Glutamatergic neuron (in vitro differentiated cells): ENCODE measurements around the gene CLEC4M. TPM values are rescaled to one million over a fixed set of nuclear protein-coding genes. Genes with fewer than 3 reads are reported as not detected.

Experiments
- DNase-seq: peaks from one replicate; pipeline ENCODE4 v3.0.0; 2022
- H3K27ac Mint-ChIP-seq: one replicate; pipeline ENCODE4 v1.8.0; 2020; ENCODE audit warnings: mild to moderate bottlenecking, mixed read lengths, inconsistent platforms; ENCODE audit not compliant: unreplicated experiment
- H3K27me3 Mint-ChIP-seq: one replicate; pipeline ENCODE4 v1.8.0; 2020; ENCODE audit warnings: mild to moderate bottlenecking, moderate library complexity, mixed read lengths, inconsistent platforms; ENCODE audit not compliant: unreplicated experiment
- H3K36me3 Mint-ChIP-seq: one replicate; pipeline ENCODE4 v1.8.0; 2020; ENCODE audit warnings: mild to moderate bottlenecking, mixed read lengths, inconsistent platforms; ENCODE audit not compliant: unreplicated experiment
- H3K4me1 Mint-ChIP-seq: one replicate; pipeline ENCODE4 v1.8.0; 2020; ENCODE audit warnings: mild to moderate bottlenecking, low read depth, mixed read lengths, inconsistent platforms; ENCODE audit not compliant: unreplicated experiment
- H3K4me3 Mint-ChIP-seq: one replicate; pipeline ENCODE4 v1.8.0; 2020; ENCODE audit warnings: mild to moderate bottlenecking, mixed read lengths, inconsistent platforms; ENCODE audit not compliant: unreplicated experiment
- H3K9me3 Mint-ChIP-seq: one replicate; pipeline ENCODE4 v1.8.0; 2020; ENCODE audit warnings: mild to moderate bottlenecking, moderate library complexity, mixed read lengths, inconsistent platforms; ENCODE audit not compliant: unreplicated experiment
- total RNA-seq: library from RNA; stranded (reverse); fragmentation: NEBNext Ultra II Directional; extraction: Animal tissue kit (Norgen Biotek cat#: 25700); gene quantifications from one replicate; pipeline ENCODE4 v1.2.1, GENCODE V29; 2021; ENCODE audit not compliant: unreplicated experiment
- TF ChIP-seq, protein P1 (sequence below): fragments of 200-600 bp; sonication (generic); IDR thresholded peaks from one replicate; pipeline ENCODE4 v1.5.0; 2021; ENCODE audit not compliant: partially characterized antibody, unreplicated experiment

CLEC4M gene
- total RNA-seq, 1 donor from 2014 or later = not detected

DNA sequence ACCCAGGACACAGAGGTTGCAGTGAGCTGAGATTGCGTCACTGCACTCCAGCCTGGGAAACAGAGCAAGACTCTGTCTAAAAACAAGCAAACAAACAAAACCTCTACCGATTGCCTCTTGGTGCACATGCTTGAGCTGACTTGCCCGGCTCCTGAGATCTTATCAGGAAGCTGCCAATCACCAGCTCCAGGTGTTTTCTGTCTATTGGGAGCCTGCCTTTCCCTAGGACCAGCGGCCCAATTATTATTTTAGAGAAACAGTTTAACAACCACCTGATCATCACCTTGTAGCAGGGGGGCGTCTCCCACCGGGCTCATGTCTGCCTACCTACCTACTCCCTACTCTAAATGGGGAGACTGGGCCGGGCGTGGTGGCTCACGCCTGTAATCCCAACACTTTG, 10.8 kb downstream of the CLEC4M start:
- no peak overlapping the region for H3K27ac Mint-ChIP-seq
- H3K9me3 Mint-ChIP-seq = peaks cover 8% of the 10 kb centered on the region
- TF ChIP-seq, protein P1, sequence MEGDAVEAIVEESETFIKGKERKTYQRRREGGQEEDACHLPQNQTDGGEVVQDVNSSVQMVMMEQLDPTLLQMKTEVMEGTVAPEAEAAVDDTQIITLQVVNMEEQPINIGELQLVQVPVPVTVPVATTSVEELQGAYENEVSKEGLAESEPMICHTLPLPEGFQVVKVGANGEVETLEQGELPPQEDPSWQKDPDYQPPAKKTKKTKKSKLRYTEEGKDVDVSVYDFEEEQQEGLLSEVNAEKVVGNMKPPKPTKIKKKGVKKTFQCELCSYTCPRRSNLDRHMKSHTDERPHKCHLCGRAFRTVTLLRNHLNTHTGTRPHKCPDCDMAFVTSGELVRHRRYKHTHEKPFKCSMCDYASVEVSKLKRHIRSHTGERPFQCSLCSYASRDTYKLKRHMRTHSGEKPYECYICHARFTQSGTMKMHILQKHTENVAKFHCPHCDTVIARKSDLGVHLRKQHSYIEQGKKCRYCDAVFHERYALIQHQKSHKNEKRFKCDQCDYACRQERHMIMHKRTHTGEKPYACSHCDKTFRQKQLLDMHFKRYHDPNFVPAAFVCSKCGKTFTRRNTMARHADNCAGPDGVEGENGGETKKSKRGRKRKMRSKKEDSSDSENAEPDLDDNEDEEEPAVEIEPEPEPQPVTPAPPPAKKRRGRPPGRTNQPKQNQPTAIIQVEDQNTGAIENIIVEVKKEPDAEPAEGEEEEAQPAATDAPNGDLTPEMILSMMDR = no peak
- no peak for DNase-seq
- peaks cover 4% of the 10 kb centered on the region for H3K36me3 Mint-ChIP-seq
- peaks cover 15% of the 10 kb centered on the region for H3K4me1 Mint-ChIP-seq
- no peak overlapping the region for H3K4me3 Mint-ChIP-seq
- peaks cover 2% of the 10 kb centered on the region for H3K27me3 Mint-ChIP-seq

DNA sequence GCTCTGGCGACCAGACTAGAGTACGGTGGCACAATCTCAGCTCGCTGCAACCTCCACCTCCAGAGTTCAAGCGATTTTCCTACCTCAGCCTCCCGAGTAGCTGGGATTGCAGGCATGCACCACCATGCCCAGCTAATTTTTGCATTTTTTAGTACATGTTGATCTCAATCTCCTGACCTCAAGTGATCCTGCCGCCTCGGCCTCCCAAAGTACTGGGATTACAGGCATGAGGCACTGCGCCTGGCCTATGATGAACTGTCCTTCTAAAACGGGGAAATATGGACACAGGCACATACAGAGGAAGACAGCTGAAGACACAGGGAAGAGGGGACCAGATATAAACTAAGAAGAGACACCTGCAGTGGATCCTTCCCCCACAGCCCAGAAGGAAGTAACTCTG, 12.7 kb downstream of the CLEC4M start:
- Mint-ChIP-seq H3K9me3 (peaks cover 2% of the 10 kb centered on the region), H3K4me3 (no peak overlapping the region), H3K27me3 (peaks cover 2% of the 10 kb centered on the region), H3K27ac (no peak overlapping the region), H3K4me1 (peaks cover 8% of the 10 kb centered on the region), H3K36me3 (peaks cover 4% of the 10 kb centered on the region)
- TF ChIP-seq, protein P1 = no peak
- DNase-seq = no peak

DNA sequence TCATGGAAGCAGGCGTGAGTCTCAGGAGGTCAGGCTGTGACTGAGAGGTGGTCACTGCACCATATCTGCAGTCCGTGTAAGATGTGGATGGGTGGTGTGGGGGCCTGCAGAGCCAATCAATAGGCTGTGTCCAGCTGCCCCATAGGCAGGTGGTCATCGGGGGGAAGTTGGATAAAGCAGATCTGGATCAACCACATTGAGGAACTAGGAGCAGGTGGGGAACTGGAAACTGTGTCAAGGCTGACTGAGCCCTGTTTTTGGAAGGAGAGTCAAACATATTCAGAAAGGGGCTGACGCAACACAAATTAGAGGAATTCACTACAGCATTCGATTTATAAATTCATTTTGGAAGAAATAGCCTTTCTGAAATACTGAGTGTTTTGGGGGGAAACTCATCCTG, 15.0 kb downstream of the CLEC4M start:
- H3K36me3 Mint-ChIP-seq = peaks cover 4% of the 10 kb centered on the region
- H3K9me3 Mint-ChIP-seq = peaks cover 2% of the 10 kb centered on the region
- DNase-seq = no peak
- H3K27ac Mint-ChIP-seq = peak overlapping the region; percentile 53
- peak overlapping the region; percentile 50 for H3K4me3 Mint-ChIP-seq
- TF ChIP-seq, protein P1 = no peak
- H3K4me1 Mint-ChIP-seq = peaks cover 8% of the 10 kb centered on the region
- H3K27me3 Mint-ChIP-seq = peaks cover 2% of the 10 kb centered on the region

DNA sequence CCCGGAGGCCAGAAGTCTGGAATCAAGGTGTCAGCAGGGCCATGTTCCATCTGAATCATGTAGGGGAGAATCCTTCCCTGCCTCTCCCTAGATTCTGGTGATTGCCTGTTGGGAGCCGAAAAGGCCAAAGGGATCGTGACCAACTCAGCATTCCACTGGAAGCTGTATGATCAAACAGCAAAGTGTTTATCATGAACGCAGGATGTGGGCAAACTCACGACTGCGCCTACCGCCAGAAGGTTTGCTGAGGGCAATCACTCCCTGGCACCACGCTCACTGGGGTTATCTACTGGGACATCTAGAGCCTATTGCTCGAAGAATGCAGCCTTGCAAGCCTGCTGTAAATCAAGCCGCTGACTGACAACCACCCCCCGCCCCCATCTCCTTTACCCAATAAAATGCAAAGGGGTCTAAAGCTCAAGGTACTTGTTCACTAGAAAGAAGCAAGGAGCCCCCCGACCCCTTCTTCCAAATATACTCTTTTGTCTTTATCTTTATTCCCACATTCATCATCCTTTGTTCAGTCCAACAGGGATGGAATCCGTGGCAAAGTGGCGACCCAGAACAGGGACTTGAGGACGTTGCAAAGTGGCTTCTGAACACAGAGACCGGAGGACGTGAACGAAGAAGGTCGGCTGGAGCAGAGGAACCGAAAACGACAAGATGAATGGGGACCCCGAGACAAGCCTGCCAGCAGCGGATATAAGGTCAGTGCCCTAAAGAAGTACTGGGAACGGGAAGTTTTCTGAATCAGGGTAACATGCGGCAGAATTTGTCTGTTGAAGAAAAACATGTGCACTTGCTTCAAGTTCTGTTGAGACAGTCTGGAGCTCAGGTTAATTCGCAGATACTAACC, 16.8 kb downstream of the CLEC4M start:
- H3K27me3 Mint-ChIP-seq = peaks cover 2% of the 10 kb centered on the region
- peaks cover 4% of the 10 kb centered on the region for H3K9me3 Mint-ChIP-seq
- DNase-seq = no peak
- H3K4me1 Mint-ChIP-seq = peaks cover 8% of the 10 kb centered on the region
- no peak overlapping the region for H3K4me3 Mint-ChIP-seq
- peaks cover 4% of the 10 kb centered on the region for H3K36me3 Mint-ChIP-seq
- TF ChIP-seq, protein P1 = no peak
- H3K27ac Mint-ChIP-seq = peak overlapping the region; percentile 26

DNA sequence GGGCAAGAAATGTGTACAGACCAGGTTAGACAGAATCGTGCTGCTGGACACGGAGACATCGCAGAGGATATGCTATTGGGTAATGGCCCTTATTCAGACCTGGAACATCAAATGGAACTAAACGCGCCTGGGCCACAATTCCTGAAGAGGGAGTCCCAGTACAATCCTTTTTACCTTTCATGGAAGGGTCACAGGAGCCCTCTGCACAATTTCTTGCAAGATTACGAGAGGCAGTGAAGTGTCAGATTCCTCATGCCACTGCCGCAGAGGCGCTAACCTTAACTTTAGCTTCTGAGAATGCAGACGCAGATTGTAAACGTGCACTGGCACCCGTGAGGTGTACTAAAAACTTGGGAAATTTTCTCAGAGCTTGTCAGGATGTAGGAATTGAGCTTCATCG, 18.1 kb downstream of the CLEC4M start:
- DNase-seq = no peak
- no peaks in the 10 kb centered on the region for H3K36me3 Mint-ChIP-seq
- no peak overlapping the region for H3K27ac Mint-ChIP-seq
- TF ChIP-seq, protein P1 = no peak
- H3K4me1 Mint-ChIP-seq = peaks cover 8% of the 10 kb centered on the region
- H3K4me3 Mint-ChIP-seq = no peak overlapping the region
- peaks cover 4% of the 10 kb centered on the region for H3K27me3 Mint-ChIP-seq
- peaks cover 2% of the 10 kb centered on the region for H3K9me3 Mint-ChIP-seq
